NB4 (cell line): ENCODE measurements around the gene TBX10.

Source experiments
- POLR2A ChIP-seq: IDR thresholded peaks from 2 replicates; pipeline ENCODE4 v1.6.1; 2011; ENCODE audit warnings: mild to moderate bottlenecking; ENCODE audit not compliant: insufficient read length; ENCODE audit errors: extremely low read depth
- TF ChIP-seq, protein P1 (sequence below): IDR thresholded peaks from one replicate; pipeline ENCODE4 v1.5.1; 2012; ENCODE audit warnings: low read depth, low read length

DNA sequence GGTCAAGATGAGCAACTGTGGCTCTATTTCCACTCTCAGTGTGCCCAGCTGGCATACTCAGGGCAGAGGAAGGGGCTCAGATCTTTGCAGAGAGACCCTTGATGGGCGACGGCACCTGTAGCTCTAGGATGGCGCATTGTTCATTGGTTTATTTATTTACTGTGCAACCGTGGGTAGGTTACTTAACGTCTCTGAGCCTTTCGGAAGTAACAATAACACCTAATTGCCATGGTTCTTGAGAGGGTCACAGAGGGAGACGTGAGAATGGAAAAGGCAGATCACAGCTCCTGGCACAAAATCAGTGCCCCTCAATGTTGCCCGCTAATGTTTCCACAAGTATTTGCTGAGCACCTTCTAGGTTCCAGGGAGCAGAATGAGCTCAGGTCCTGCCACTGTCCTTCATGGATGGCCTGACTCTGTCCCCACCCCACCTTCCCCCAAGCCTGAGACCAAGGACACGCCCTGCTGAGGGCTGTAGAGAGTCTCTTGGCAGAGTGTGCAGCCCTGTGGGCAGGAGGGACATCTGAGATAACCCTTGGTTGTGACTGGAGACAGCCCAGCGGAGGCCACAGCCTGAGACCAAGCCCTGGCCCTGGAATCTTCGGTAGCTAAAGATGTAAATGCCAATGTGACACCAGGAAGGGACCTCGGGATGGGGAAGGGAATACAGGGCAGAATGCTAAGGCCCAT is 35.6 kb upstream of the TBX10 start:
- TF ChIP-seq, protein P1, sequence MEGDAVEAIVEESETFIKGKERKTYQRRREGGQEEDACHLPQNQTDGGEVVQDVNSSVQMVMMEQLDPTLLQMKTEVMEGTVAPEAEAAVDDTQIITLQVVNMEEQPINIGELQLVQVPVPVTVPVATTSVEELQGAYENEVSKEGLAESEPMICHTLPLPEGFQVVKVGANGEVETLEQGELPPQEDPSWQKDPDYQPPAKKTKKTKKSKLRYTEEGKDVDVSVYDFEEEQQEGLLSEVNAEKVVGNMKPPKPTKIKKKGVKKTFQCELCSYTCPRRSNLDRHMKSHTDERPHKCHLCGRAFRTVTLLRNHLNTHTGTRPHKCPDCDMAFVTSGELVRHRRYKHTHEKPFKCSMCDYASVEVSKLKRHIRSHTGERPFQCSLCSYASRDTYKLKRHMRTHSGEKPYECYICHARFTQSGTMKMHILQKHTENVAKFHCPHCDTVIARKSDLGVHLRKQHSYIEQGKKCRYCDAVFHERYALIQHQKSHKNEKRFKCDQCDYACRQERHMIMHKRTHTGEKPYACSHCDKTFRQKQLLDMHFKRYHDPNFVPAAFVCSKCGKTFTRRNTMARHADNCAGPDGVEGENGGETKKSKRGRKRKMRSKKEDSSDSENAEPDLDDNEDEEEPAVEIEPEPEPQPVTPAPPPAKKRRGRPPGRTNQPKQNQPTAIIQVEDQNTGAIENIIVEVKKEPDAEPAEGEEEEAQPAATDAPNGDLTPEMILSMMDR = no peak
- no peak for TF ChIP-seq POLR2A
